HG03108 (cell line): ENCODE data around the gene ZRANB3.
"Not testable (repeated sequence)": the region's sequence is repeated elsewhere in the genome, so short reads cannot be mapped to it uniquely, and the experiment has no call there.

Source experiments
- ATAC-seq: cut with Tn5 transposase; IDR thresholded peaks from one replicate; pipeline ENCODE4 v1.9.1; 2021; ENCODE audit warnings: moderate library complexity; ENCODE audit not compliant: unreplicated experiment

The ZRANB3 gene

DNA sequence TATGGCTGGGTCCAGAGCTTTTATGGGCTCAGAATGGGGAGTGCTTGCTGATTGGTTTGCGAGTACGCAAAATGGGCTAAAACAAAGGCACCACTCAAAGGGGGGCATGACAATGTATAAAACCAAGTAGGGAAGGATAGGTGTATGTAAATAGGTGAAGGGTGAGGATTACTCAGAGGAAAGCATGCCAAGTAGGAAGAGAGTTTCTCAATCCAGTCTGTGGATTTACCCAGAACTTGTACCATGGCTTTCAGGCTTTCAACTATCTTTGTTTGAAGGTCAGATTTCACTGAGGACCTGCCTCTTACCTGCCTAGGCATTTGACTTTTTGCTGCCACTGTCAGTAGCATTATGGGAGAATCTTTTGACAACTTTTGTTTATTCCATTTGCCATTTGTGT is 386.7 kb downstream of the ZRANB3 start:
- no peak for ATAC-seq

DNA sequence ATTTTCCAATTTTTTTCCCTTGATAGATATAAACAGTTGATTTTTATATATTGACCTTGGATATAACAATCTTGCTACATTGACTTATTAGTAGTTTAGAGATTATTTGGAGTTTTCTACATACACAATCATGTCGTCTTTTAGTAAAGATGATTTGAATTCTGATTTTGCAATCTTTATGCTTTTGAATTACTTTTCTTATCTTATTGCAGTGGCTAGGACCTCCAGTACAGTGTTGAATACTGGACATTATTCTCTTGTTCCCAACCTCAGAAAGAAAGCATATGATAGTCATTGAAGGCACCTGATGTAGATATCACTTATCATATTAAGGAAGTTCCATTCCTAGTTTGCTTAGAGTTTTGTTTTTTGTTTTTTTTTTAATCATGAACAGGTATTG is 388.7 kb downstream of the ZRANB3 start:
- no peak for ATAC-seq

DNA sequence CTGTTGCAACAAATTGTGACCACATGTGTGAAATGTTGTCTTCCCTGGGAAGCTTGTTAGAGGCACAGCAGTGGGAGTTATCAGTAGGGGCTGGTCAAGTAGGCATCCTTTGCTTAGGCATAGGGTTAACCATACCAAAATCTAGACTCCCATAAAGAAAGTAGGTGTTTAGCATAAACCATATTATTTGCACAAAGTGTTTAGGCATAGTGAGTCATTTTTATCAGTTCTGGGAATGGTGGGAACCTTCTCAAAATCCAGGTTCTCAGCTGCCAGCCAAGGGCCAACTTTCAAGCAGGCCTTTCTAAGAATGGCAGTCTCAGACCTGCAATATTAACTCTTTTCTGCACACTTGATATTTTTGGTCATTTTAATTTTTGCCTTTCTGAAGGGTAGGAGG is 390.4 kb downstream of the ZRANB3 start:
- no peak for ATAC-seq

DNA sequence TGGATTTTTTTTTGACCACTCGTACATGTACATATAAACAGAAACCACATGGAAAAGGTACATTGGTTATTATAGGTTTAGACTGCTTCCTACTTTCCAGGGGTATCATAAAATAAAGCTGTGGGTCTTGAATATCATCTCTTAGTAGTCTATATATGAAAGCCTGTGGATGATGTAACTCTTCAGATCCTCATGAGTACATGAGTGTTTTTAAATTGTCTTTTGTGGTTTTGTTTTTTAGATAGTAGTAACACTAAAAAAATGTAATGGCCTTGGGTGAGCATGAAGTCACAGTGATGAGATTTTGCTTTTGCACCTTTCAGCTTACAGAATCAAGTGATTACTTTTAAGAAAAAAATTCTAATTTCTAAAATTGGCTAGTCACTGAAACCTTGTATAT is 398.7 kb downstream of the ZRANB3 start:
- ATAC-seq, result no peak

DNA sequence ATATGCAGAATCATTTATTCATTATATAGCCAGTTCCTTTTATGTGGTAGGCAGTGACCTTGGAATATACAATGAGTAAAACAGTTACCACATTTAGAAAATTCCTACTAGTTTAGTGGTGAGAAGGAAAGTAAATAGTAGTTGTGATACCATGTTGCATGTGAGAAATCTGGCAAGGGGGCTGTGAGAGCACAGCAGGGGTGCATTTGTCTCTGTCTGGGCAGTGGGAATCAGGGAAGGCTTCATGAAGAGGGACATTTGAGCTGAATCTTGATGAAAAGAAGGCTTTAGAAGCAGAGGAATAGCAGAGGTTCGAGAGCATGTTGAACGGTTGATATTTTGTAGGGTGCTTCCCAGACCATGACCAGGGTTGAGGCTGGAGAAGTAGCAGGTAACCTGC is 400.3 kb downstream of the ZRANB3 start:
- ATAC-seq, result no peak

DNA sequence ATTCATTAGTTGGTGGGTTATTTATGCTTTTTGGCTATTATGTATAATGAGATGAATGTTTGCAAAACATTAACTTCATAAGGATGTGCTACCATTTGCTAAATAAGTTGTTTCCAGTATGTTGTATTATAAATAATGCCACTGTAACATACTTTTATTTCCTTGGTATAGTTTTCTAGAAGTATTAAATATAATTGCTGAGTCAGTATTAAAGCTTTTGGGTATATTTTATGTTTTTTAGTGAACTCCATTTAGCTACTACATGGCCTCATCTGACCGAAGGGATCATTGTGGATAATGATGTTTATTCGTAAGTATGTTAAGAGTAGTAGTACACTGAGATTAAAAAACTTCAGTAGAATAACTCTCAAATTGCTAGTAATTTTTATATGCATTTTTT is 405.1 kb downstream of the ZRANB3 start:
- no peak for ATAC-seq

DNA sequence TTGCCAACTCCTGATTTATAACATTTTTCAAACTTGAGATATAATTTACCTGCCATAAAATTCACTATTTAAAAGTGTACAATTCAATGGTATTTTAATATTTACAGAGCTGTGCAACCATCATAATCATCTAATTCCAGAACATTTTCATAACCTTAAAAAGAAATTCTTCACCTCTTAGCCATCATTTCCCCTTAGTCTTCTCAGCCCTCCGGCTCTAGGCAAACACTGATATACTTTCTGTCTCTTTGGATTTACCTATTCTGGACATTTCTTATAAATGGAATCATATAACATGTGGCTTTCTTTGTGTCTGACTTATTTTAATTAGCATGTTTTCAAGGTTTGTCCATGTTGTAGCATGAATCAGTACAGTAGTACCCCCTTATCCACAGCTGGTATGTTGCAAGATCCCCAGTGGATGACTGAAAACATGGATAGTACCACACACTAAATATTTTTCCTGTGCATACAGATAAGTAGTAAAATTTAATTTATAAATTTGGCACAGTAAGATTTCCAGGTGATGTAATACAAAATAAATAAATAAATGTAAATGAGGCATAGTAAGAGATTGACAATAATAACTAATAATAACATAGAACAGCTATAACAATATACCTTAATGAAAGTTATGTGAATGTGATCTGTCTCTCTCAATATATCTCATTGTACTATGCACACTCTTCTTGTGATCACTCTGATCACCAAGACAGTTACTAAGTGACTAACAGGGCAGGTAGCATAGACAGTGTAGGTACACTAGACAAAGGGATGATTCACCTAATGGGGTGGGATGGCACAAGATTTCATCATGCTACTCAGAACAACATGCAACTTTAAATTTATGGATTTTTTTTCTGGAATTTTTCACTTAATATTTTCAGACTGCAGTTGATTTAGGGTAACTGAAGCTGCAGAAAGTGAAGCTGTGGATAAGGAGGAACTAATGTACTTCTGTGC is 405.8 kb downstream of the ZRANB3 start:
- ATAC-seq, result no peak

DNA sequence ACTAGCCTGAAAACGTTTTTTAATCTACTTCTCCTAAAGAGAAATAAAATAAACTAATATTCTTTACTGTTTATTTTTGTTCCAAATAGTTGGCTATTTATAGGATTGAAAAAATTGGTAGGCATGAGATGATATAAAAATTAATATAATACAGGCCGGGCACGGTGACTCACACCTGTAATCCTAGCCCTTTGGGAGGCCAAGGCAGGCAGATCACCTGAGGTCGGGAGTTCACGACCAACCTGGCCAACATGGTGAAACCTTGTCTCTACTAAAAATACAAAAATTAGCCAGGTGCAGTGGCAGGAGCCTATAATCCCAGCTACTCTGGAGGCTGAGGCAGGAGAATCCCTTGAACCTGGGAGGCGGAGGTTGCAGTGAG is 409.4 kb downstream of the ZRANB3 start:
- not testable (repeated sequence) for ATAC-seq

DNA sequence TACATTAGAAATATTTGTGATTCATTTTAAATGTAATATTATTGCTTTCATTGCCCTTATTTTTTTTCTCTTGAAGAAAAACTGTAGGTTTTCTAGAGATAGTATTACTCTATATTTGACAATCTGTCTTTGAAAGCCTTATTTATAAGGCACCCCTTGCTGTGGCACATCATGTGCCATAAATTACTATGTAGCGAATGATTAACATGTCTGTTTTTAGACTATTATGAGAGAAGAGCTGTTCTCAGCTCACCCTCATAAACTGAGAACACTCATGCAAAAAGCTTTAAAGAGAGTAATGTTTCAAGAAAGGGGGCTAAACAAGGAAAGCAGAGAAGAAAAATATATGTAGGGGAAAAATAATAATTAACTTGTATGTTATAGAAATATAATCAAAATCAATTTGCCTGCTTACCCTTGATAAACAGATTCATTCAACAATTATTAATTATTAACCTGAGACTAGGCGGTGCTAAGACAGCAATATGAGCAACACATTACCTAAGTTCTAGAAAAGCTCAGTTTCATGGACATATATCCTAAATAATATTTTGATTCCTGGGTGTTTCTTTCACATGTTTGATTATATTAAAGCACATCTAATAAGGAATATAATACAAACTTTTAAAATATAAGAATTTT is 409.9 kb downstream of the ZRANB3 start:
- no peak for ATAC-seq

DNA sequence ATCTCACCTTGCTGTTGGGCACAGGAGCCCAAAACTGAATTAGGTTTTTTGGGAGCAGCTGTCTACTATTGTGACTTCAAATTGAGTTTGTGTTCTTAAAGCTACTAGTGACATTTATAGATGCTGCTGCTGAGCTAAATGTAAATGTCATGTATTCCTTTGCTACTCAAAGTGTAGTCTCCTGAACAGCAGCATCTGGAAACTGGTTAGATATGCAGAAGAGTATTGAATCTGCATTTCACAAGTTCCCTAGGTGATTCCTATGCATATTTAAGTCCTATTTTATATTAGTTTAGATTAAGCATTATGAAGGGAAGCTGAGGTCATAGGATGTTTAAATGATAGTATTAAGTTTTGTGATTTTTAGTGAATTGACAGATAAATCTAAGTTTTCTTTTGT is 411.4 kb downstream of the ZRANB3 start:
- no peak for ATAC-seq

DNA sequence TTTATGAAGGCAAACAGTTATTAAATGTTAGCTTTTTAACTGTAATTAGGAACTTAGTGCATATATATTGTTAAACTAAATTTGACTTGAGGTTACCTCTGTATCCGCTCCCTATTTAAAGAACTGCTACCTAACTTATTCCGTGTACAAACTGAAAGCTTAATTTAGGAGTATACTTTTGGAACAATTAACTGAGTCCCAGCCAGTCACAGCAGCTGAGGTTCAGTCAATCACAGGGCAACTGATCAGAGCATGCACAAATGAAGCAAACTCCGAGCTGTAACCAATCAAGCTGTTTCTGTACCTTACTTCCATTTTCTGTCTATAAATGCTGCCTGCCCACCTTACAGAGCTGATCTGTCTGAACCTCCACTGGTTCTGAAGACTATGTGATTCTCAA is 417.7 kb downstream of the ZRANB3 start:
- no peak for ATAC-seq

DNA sequence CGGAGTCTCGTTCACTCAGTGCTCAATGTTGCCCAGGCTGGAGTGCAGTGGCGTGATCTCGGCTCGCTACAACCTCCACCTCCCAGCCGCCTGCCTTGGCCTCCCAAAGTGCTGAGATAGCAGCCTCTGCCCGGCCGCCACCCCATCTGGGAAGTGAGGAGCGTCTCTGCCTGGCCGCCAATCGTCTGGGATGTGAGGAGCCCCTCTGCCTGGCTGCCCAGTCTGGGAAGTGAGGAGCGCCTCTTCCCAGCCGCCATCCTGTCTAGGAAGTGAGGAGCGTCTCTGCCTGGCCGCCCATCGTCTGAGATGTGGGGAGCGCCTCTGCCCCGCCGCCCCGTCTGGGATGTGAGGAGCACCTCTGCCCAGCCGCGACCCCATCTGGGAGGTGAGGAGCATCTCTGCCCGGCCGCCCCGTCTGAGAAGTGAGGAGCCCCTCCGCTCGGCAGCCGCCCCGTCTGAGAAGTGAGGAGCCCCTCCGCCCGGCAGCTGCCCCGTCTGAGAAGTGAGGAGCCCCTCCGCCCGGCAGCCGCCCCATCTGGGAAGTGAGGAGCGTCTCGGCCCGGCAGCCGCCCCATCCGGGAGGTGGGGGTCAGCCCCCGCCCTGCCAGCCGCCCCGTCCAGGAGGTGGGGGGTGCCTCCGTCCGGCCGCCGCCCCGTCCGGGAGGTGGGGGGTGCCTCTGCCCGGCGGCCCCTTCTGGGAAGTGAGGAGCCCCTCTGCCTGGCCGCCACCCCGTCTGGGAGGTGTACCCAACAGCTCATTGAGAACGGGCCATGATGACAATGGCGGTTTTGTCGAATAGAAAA is 425.3 kb downstream of the ZRANB3 start:
- ATAC-seq, result not testable (repeated sequence)

DNA sequence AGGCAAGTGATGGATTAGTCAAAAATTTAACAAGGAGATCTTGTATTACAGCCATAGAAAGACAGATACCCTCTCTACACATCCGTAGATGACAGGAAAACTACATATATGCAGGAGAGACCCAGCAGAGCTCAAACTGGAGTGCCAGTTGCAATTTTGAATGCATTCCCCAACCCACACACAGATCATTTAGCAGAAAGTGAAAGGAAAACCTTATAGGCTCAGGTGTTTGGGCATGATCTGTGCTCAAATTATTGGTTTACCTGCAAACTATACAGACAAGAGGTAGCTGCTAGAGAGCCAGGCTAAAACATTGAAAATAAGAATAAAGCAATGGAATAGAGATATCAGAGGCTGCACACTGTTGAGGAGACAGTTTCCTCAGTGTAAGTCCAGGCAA is 427.2 kb downstream of the ZRANB3 start:
- ATAC-seq, result no peak

DNA sequence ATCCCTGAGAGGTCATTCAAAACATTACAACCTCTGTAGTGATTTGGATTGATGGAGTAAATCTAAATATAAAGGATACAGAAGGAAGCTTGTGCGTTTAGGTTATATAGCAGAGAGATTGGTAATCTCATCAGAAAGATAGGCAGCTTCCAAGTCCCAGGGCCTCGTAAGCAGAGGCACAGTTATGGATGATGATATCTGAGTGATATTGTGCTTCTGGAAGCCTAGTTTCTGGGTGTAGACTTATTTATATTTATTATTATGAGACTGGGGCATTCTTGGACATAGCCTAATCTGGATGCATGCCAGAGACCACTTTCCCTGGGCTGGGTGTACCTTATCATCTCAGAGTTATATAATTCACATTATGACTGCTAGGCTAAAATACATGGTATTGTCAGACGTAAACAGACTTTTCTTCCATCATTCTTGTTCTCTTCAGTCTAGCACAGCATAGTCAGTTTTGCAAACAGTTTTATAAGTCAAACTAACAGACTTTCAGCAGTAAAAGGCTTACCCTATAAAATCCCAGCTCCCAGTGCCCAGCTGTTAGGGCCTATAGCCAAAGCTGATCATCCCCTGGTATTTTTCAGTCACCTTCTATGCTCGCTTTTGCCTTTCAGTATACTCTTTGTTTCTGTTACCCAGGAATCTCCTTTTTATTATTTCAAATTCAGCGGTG is 431.1 kb downstream of the ZRANB3 start:
- ATAC-seq, result no peak

DNA sequence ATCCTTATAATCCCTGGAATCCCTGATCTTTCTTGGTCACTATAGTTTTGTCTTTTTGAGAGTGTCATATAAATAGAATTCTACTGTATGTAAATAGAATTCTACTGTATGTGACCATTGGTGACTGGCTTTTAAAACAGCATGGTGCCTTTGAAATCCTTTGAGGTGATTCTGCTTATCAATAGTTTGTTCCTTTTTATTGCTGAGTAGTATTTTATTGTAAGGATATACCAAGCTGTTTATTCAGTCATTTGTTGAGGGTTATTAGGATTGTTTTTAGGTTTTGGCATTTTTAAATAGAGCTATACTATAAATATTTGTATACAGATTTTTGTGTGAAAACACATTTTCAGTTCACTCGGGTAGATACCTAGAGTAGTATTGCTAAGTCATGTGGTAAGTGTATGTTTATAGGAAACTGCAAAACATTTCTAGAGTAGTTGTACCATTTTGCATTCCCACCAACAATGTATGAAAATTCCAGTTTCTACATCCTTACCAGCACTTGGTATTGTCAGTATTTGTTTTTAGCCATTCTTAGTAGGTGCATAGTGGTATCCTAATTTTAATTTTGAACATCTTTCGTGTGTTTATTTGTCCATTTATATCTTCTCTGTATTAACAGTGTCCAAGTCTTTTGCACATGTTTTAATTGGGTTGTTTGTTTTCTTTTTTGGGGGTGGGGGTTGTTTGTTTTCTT is 433.3 kb downstream of the ZRANB3 start:
- ATAC-seq, result no peak

DNA sequence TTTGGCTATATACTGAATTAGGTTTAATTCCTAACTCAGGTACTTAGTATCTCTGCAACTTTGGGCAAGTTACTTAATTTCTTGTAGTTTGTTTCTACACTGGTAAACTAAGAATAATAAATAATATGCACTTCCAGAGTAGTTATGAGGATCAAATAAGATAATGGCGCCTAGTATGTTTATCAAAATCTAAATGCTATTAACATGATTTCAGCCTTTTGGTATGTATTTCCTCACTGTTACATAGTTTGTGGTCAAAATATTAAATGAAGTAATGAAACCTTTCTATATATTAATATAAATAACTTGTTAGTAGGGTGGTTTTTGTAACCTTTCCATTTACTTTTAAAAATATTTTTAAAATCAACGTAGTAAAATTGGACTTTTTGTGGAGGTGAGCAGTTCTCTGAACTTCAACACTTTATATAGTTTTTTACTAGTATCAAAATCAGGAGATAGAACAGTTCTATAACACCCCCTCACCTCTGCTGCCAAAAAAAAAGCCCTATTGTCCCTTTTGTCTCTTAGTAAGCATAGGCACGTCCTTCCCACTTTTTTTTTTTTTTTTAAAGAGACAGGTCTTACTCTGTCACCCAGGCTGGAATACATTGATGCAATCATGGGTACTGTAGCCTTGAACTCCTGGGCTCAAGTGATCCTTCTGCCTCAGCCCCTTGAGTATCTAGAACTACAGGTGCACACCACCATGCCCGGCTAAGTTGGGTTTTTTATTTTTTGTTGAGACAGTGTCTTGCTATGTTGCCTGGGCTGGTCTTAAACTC is 434.2 kb downstream of the ZRANB3 start:
- ATAC-seq, result no peak

DNA sequence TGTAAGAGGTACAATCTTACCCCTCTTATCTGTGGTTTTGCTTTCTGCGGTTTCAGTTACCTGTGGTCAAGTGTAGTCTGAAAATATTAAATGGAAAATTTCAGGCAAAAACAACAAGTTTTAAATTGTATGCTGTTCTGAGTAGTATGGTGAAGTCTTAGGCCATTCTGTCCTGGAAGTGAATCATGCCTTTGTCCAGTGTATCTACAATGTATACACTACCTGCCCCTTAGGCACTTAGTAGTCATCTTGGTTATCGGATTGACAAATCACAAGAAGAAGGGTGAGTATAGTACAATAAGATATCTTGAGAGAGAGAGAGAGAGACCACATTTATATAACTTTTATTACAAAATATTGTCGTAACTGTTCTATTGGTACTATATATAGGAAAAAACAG is 435.4 kb downstream of the ZRANB3 start:
- ATAC-seq, result no peak

DNA sequence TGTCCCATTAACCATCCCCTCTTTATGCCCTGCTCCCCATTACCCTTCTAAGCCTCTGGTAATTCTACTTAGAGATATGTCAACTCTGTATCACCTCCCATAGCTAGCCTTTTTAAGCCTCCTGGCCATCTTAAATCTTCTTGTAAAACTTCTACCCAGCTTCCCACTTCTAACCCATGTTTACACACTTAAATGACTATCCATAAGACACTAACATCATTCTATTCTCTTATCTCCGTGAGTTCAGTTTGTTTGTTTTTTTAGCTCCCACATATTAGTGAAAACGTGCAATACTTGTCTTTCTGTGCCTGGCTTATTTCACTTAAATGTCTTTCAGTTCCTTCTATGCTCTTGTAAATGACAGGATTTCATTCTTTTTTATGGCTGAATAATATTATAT is 436.5 kb downstream of the ZRANB3 start:
- ATAC-seq, result no peak

DNA sequence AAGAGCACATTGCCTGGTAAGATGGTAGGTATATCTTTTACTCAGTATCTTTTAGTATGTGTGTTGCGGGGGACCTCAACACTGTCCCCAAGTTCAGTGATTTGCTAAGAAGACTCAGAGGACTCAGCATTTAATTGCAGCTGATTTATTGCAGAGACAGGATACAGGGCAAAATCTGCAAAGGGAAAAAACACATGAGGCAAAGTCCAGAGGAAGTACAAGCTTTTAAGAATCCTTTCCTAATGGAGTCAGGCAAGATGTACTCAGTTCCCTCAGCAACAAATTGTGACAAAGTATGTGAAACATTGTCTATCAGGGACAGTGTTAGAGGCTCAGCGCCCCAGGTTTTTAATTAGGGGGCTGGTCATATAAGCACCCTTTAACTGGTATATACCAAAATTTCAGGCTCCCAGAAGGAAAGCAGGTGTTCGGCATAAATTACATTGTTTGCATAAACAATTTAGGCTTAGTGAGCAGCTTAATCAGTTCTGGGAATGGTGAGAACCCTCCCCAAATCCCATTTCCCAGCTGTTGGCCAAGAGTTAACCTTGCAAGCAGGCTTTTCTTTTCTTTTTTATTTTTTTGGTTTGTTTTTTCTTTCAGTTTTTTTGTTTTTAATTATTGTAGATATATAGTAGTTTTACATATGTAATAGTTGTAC is 437.2 kb downstream of the ZRANB3 start:
- ATAC-seq, result no peak
